A549 (cell line): ENCODE measurements around the gene SLC4A4.

Experiments used
- CEBPB ChIP-seq, 2 experiments: fragments of >200 bp in 1 of 2; sonication (Bioruptor Twin) in 1 of 2; formaldehyde crosslinking in 1 of 2; IDR thresholded peaks; 2 replicates each; pipeline ENCODE4 v1.6.1; 2012 to 2016
- CHD4 ChIP-seq: fragments of 200-600 bp; sonication (generic); IDR thresholded peaks from 2 replicates; pipeline ENCODE4 v1.6.1; 2016; ENCODE audit warnings: antibody characterized with exemption, mild to moderate bottlenecking, borderline replicate concordance
- KDM5A ChIP-seq: fragments of 200-600 bp; sonication (generic); IDR thresholded peaks from 2 replicates; pipeline ENCODE4 v1.6.1; 2016; ENCODE audit warnings: antibody characterized with exemption, mild to moderate bottlenecking
- MYC ChIP-seq: IDR thresholded peaks from 2 replicates; pipeline ENCODE4 v1.6.1; 2012; ENCODE audit warnings: mild to moderate bottlenecking, inconsistent platforms, low read length, improper control_type of control experiment, borderline replicate concordance
- POLR2A ChIP-seq: IDR thresholded peaks from 2 replicates; pipeline ENCODE4 v1.6.1; 2012; ENCODE audit warnings: mild to moderate bottlenecking, low read length
- RNF2 ChIP-seq: fragments of 200-600 bp; sonication (generic); IDR thresholded peaks from 2 replicates; pipeline ENCODE4 v1.6.1; 2016; ENCODE audit warnings: low read depth, mild to moderate bottlenecking, antibody characterized with exemption, moderate library complexity, borderline replicate concordance
- TF ChIP-seq, protein P1 (sequence below): fragments of >200 bp; sonication (Bioruptor Twin); formaldehyde crosslinking; IDR thresholded peaks from 3 replicates; pipeline ENCODE4 v1.5.1; 2016

DNA sequence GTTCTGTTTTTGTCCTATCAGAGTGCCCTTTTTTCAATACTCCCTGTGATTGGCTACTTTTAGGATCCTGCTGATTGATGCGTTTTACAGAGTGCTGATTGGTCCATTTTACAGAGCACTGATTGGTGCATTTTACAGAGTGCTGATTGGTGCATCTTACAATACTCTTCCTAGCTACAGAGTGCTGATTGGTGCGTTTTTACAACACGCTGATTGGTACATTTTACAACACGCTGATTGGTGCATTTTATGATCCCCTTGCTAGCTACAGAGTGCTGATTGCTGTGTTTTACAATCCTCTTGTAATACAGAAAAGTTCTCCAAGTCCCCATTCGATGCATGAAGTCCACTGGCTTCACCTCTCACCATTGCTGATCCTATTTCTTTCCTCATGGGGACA, 268.3 kb downstream of the SLC4A4 start:
- TF ChIP-seq CHD4 (no peak), POLR2A (no peak), MYC (no peak), CEBPB (IDR thresholded peaks at IDR 0.05) (no peak), RNF2 (no peak), KDM5A (no peak)
- TF ChIP-seq, protein P1, sequence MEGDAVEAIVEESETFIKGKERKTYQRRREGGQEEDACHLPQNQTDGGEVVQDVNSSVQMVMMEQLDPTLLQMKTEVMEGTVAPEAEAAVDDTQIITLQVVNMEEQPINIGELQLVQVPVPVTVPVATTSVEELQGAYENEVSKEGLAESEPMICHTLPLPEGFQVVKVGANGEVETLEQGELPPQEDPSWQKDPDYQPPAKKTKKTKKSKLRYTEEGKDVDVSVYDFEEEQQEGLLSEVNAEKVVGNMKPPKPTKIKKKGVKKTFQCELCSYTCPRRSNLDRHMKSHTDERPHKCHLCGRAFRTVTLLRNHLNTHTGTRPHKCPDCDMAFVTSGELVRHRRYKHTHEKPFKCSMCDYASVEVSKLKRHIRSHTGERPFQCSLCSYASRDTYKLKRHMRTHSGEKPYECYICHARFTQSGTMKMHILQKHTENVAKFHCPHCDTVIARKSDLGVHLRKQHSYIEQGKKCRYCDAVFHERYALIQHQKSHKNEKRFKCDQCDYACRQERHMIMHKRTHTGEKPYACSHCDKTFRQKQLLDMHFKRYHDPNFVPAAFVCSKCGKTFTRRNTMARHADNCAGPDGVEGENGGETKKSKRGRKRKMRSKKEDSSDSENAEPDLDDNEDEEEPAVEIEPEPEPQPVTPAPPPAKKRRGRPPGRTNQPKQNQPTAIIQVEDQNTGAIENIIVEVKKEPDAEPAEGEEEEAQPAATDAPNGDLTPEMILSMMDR: no peak
